ENCODE results near the gene IL3.

The IL3 gene

DNA sequence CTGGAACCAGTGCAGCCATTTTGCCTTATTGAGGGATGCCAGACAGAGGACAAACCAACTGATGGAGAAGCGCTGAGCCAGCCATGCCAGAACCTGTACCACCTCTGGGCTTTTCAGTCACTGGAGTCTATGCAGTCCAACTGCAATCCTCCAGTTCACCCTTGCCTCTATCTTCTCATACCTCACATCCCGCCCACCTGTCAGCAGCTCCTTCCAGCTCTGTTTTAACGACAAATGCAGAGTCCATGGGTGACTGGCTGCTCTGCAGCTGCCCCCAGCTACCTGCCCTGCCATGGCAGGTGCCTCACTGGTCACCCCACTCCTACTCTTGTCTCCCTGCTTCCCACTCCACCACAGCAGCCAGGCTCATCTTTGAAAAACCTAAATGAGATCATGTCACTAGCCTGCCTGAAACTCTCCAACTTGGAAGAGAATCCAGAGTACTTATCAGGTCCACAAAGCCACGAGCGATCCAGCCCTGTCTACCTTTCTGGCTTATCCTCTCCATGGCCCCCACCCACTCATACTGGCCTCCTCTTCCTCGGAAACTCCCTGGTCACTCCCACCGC lies 35.0 kb upstream of the IL3 start:
- in situ Hi-C loops (cut with HindIII; ENCODE audit: low sequenced_read_pairs): no loop called here
- TF ChIP-seq, protein P1, sequence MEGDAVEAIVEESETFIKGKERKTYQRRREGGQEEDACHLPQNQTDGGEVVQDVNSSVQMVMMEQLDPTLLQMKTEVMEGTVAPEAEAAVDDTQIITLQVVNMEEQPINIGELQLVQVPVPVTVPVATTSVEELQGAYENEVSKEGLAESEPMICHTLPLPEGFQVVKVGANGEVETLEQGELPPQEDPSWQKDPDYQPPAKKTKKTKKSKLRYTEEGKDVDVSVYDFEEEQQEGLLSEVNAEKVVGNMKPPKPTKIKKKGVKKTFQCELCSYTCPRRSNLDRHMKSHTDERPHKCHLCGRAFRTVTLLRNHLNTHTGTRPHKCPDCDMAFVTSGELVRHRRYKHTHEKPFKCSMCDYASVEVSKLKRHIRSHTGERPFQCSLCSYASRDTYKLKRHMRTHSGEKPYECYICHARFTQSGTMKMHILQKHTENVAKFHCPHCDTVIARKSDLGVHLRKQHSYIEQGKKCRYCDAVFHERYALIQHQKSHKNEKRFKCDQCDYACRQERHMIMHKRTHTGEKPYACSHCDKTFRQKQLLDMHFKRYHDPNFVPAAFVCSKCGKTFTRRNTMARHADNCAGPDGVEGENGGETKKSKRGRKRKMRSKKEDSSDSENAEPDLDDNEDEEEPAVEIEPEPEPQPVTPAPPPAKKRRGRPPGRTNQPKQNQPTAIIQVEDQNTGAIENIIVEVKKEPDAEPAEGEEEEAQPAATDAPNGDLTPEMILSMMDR (IDR thresholded peaks at IDR 0.05; ENCODE audit: low read depth, low read length, missing control alignments): no peak
- no peak overlapping the region for H3K4me3 ChIP-seq (ENCODE audit: low read depth, low read length)
- DNase-seq (ENCODE audit: low read depth): no peak

GRCh38 chr5:132026516-132027008 lies 33.9 kb upstream of the IL3 start:
- in situ Hi-C loops (cut with HindIII; ENCODE audit: low sequenced_read_pairs): no loop called here
- DNase-seq (ENCODE audit: low read depth): no peak
- TF ChIP-seq, protein P1 (IDR thresholded peaks at IDR 0.05; ENCODE audit: low read depth, low read length, missing control alignments): no peak
- H3K4me3 ChIP-seq (ENCODE audit: low read depth, low read length): no peak overlapping the region

DNA sequence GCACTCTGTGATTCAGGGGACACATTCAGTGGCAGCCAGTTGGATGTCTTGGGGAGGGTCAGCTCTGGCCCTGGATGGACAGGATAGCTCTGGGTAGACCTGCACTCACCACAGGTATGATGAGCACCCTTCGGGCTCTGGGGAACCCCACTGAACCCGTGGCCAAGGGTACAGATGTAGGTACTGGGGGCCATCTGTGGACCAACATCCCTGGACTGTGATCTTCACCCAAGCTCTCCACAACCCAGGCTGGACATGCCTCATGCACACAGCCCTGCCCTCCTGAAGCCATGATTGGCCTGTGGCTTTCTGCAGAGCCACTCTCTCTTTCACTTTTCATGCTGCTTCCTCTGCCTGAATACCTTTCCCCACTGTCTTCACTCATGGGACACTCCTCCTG lies 33.4 kb upstream of the IL3 start:
- H3K4me3 ChIP-seq (ENCODE audit: low read depth, low read length): no peak overlapping the region
- DNase-seq (ENCODE audit: low read depth): no peak
- in situ Hi-C loops (cut with HindIII; ENCODE audit: low sequenced_read_pairs): no loop called here
- TF ChIP-seq, protein P1 (IDR thresholded peaks at IDR 0.05; ENCODE audit: low read depth, low read length, missing control alignments): no peak

GRCh38 chr5:132029609-132030330 lies 30.7 kb upstream of the IL3 start:
- TF ChIP-seq, protein P1 (IDR thresholded peaks at IDR 0.05; ENCODE audit: low read depth, low read length, missing control alignments): no peak
- DNase-seq (ENCODE audit: low read depth): no peak
- in situ Hi-C loops (cut with HindIII; ENCODE audit: low sequenced_read_pairs): no loop called here
- no peak overlapping the region for H3K4me3 ChIP-seq (ENCODE audit: low read depth, low read length)

- TF ChIP-seq, protein P1 (IDR thresholded peaks at IDR 0.05; ENCODE audit: low read depth, low read length, missing control alignments): no peak
- no peak for DNase-seq (ENCODE audit: low read depth)
- H3K4me3 ChIP-seq (ENCODE audit: low read depth, low read length): no peak overlapping the region
- in situ Hi-C loops (cut with HindIII; ENCODE audit: low sequenced_read_pairs): no loop called here
Measured at GRCh38 chr5:132030610-132031009, 29.8 kb upstream of the IL3 start.

DNA sequence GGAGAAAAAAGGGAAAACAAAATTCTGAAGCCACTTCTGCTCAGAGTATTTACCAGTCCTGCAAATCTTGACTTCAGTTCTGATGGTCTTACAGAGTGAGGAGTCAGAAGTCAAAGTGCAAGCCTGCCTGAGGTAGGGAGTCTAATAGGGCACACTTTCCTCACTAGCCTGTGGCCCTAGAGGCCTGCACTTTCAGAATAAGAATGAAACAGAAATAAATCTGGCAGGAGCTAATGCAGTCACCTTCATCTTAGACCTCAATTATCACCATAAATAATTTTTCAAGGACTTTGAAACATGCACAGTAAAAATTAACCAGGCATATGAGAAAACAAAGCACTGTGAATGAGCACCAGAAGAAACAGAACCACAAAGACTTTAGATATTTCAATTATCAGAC lies 28.3 kb upstream of the IL3 start:
- H3K4me3 ChIP-seq (ENCODE audit: low read depth, low read length): no peak overlapping the region
- in situ Hi-C loops (cut with HindIII; ENCODE audit: low sequenced_read_pairs): no loop called here
- DNase-seq (ENCODE audit: low read depth): no peak
- TF ChIP-seq, protein P1 (IDR thresholded peaks at IDR 0.05; ENCODE audit: low read depth, low read length, missing control alignments): no peak
